Measurements from ENCODE around the gene TMPRSS4.

GRCh38 chr11:118128721-118129470 lies 52.0 kb downstream of the TMPRSS4 start:
- no peak for TF ChIP-seq CTCF (IDR thresholded peaks at IDR 0.05)
- TF ChIP-seq POLR2A (IDR thresholded peaks at IDR 0.05): no peak
- no peak for TF ChIP-seq EP300 (IDR thresholded peaks at IDR 0.05)
